GM12801 (cell line): ENCODE data around the gene USP31.

Experiments
- TF ChIP-seq, protein P1 (sequence below): IDR thresholded peaks from one replicate; pipeline ENCODE4 v1.5.1; 2011; ENCODE audit warnings: control low read depth; ENCODE audit not compliant: insufficient read length; ENCODE audit errors: extremely low read depth

Gene USP31

GRCh38 chr16:23120562-23120961 lies 28.7 kb downstream of the USP31 start:
- TF ChIP-seq, protein P1, sequence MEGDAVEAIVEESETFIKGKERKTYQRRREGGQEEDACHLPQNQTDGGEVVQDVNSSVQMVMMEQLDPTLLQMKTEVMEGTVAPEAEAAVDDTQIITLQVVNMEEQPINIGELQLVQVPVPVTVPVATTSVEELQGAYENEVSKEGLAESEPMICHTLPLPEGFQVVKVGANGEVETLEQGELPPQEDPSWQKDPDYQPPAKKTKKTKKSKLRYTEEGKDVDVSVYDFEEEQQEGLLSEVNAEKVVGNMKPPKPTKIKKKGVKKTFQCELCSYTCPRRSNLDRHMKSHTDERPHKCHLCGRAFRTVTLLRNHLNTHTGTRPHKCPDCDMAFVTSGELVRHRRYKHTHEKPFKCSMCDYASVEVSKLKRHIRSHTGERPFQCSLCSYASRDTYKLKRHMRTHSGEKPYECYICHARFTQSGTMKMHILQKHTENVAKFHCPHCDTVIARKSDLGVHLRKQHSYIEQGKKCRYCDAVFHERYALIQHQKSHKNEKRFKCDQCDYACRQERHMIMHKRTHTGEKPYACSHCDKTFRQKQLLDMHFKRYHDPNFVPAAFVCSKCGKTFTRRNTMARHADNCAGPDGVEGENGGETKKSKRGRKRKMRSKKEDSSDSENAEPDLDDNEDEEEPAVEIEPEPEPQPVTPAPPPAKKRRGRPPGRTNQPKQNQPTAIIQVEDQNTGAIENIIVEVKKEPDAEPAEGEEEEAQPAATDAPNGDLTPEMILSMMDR = no peak

- TF ChIP-seq, protein P1 = no peak
Observed at GRCh38 chr16:23119570-23119969, 29.7 kb downstream of the USP31 start.

DNA sequence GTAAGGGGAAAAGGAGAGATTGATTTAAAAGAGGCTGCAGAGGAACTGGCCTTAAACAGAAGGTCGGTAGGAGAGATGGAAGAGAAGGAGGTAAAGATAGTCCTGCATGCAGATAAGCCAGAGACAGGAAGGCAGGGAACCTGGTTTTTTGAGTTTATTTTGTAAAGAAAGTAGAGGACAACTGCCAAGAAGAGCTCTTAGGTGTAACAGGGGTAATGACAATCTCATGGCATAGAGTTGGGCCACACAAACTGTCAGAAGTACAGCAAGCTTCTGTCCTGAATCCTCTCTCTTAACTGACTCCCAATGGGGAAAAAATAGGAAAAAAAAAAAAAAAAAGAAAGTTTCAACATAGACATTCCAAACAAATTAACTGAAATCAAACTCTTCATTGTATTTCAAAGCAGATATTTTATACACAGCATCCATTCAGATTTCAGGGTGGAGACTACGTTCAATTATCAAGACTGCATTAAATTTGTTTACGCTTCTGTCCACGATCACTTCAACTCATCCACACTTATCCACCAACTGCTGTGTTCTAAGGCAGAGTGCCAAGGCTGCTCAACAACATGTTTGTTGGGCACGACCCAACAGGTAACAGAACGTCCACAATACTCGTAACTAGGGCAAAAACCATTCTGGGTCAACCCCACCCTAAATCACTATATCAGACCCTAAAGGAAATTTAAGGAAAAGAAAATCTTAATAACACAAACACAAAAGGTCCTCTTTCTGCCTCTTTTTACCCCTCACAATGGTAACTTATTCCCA lies 34.9 kb downstream of the USP31 start:
- TF ChIP-seq, protein P1 = no peak

GRCh38 chr16:23113185-23113584 lies 36.1 kb downstream of the USP31 start:
- TF ChIP-seq, protein P1 = no peak

- TF ChIP-seq, protein P1 = no peak
Observed at GRCh38 chr16:23110257-23110899, 38.9 kb downstream of the USP31 start.

GRCh38 chr16:23107936-23108335 lies 41.3 kb downstream of the USP31 start:
- TF ChIP-seq, protein P1 = no peak

- TF ChIP-seq, protein P1 = no peak
Observed at GRCh38 chr16:23107117-23107516, 42.1 kb downstream of the USP31 start.
